GM12873 (cell line): ENCODE results near the gene BARX2.

Experiments used
- TF ChIP-seq, protein P1 (sequence below): IDR thresholded peaks from 2 replicates; pipeline ENCODE4 v1.5.1; 2012; ENCODE audit warnings: low read depth, mild to moderate bottlenecking, moderate library complexity, low read length, control low read depth; ENCODE audit not compliant: insufficient read depth; ENCODE audit errors: missing control alignments

The BARX2 gene, protein sequence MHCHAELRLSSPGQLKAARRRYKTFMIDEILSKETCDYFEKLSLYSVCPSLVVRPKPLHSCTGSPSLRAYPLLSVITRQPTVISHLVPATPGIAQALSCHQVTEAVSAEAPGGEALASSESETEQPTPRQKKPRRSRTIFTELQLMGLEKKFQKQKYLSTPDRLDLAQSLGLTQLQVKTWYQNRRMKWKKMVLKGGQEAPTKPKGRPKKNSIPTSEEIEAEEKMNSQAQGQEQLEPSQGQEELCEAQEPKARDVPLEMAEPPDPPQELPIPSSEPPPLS

DNA sequence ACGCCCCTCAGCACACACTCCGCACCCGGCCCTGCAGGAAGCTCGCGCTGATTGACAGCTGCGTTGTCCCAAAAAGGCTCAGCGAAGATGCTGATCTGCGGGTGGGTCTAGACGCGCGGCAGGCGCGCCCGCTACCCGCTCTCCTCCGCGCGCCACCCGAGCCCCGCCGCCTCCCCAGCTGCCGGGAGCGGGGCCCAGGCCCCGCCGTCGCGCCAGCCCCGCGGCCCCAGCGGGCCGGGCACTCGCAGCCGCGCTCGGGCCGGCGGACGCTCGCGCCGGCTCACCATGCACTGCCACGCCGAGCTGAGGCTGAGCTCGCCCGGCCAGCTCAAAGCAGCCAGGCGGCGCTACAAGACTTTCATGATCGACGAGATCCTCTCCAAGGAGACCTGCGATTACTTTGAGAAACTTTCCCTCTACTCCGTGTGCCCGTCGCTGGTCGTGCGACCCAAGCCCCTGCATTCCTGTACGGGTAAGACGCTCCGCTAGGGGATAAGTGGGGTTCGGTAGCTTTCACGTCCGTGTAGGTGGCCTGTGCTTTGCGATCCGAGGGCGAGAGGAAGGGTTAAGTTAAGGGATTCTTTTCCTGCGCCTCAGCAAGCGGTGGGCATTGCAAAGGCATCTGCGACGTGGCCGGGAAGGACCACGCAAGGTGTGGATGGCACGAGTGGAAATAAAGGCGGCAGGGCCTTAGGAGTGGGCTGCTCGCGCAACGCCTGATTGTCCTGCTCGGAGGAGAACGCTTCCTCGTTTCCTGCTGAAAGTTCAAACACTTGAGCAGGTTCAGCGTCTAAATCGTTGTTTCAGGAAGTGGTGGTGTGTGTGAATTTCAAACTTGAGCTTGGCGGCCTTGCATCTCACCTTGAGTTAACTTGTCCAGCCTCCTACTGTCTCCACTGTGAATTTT, at the start of gene BARX2:
Gene BARX2 (plus strand): TSS at position 98 of the 907 bp plus-strand sequence. CDS start 188 bp downstream, at position 286.
- TF ChIP-seq, protein P1, sequence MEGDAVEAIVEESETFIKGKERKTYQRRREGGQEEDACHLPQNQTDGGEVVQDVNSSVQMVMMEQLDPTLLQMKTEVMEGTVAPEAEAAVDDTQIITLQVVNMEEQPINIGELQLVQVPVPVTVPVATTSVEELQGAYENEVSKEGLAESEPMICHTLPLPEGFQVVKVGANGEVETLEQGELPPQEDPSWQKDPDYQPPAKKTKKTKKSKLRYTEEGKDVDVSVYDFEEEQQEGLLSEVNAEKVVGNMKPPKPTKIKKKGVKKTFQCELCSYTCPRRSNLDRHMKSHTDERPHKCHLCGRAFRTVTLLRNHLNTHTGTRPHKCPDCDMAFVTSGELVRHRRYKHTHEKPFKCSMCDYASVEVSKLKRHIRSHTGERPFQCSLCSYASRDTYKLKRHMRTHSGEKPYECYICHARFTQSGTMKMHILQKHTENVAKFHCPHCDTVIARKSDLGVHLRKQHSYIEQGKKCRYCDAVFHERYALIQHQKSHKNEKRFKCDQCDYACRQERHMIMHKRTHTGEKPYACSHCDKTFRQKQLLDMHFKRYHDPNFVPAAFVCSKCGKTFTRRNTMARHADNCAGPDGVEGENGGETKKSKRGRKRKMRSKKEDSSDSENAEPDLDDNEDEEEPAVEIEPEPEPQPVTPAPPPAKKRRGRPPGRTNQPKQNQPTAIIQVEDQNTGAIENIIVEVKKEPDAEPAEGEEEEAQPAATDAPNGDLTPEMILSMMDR = peak; percentile 29

DNA sequence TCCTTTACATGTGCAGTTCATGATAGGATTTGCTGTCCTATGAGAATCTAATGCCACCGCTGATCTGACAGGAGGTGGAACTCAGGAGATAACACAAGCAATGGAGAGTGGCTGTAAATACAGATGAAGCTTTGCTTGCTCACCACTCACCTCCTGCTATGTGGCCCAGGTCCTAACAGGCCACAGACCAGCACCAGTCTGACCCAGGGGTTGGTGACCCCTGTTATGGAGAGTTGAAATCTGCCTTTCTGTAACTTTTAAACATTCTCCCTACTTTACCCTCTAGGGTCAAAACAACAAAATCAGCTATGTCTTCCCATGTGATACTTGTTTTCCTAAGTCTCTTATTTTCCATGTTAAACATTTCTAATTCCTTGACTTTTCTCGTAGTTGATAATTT, 48.7 kb upstream of the BARX2 start:
- TF ChIP-seq, protein P1 = no peak

DNA sequence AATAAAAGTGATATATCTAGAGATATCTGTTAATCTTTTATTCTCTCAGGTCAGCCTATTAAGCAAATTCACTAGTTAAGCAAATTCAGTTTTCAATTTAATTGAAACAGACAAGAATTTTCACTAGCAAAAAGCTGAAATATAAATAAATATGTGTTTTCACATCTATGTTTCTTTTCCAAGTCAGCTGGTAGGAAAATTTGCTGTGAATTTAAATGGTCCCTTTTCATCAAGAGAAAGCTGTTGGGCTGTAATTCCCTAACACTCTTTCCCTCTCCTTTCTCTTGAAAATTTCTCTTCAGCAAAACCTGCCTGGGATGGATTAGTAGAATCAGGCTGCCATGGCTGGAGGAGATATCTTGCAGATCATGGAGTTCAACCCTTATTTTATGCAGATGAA, 46.9 kb upstream of the BARX2 start:
- TF ChIP-seq, protein P1 = no peak

DNA sequence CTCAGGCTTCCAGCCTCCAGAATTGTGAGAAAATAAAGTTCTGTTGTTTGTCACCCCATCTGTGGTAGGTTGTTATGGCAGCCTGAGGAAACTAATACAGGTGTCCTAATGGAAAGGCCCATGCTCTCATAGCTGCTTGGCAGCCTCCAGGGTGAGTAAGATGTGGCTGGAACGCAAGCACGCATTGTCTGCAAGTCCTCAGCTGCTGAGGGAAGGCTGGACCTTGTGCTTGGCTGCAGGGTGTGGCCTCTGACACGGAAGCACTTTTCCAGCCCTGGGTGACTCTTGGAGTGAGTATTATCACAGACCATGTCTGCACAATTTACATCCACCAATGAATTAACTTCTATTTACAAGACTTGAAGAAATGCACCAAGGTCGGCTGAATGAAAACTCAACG, 44.4 kb upstream of the BARX2 start:
- TF ChIP-seq, protein P1 = no peak

DNA sequence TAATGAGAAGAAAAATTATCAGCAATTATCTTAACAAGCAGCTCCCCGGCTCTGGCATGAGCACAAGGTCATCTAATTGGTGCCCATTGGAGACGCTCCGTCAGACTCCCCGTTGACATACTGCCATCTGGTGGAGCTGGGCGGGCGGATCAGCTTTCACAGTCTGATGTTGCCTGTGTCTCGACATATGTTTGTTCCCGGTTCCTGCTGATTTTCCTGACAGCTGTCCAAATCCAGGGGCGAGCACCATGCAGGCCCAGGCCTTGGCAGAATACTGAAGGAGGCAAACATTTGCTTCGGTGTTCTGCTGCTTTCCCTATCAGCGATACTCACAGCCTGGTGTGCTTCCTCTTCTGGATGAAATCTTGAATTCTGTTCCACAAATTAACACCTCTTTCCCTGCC, 43.8 kb upstream of the BARX2 start:
- TF ChIP-seq, protein P1 = peak; percentile 88

DNA sequence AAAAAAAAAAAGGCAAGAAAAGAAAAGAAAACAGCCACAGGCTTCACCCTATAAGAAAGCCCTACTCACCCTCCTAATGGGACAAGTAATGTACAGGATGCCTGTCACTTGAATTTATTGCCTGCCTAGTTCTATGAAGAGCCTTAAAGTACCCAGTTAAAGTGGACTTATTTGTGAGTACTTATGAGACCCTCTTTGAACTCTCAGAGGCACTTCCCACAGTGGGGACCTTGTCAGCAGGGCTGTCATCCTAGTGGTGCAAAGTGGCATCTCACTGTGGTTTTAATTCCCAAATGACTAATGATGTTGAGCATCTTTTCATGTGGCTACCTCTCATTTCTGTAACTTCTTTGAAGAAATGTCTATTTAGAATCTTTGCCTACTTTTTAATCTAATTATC, 41.8 kb upstream of the BARX2 start:
- TF ChIP-seq, protein P1 = peak; percentile 13

DNA sequence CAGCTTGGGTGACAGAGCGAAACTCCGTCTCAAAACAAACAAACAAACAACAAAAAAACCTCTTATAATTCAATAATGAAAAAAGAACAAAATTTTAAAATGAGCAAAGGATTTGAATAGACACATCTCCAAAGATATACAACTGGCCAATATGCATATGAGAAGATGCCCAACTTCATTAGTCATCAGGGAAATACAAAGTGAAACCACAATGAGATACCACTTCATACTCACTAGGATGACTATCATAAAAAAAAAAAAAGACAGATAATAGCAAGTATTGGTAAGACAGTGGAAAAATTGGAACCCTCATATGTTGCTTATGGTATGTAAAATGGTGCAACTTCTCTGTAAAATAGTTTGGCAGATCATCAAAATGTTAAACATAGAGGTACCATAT, 28.7 kb upstream of the BARX2 start:
- TF ChIP-seq, protein P1 = no peak
